HG02938 (cell line): ENCODE measurements around the gene ART5.
"Not testable (repeated sequence)": the region's sequence is repeated elsewhere in the genome, so short reads cannot be mapped to it uniquely, and the experiment has no call there.

Source experiments
- ATAC-seq: cut with Tn5 transposase; IDR thresholded peaks from one replicate; pipeline ENCODE4 v1.9.1; 2021; ENCODE audit warnings: mild to moderate bottlenecking, moderate library complexity; ENCODE audit not compliant: unreplicated experiment

Gene ART5

DNA sequence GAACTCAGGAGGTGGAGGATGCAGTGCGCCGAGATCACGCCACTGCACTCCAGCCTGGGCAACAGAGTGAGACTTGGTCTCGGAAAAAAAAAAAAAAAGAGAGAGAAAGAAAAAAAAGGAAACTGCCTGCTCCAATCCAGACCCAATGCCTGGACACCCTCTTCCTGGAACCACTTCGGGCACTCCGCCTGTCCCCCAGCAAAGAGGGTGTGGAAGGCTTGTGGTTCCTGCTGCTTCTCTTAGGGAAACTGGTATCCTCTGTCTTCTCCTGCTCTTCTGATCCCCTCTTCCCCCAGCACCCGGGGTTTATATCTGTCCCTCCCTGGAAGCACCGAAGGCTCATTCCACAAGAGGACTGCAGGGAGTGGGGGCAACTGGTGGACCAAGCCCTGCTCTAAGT, 16.5 kb upstream of the ART5 start:
- no peak for ATAC-seq

DNA sequence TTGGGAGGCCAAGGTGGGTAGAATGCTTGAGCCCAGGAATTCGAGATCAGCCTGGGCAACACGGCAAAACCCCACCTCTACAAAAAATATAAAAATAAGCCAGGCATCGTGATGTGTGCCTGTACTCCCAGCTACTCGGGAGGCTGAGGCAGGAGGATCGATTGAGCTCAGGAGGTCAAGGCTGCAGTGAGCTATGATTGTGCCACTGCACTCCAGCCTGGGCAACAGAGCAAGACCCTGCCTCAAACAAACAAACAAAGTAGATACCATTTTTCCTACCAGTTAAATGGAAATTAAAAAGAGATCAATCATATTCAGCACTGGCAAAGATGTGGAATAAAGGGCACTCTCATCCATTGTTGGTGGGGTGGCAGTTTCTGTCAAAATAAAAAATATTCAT, 15.5 kb upstream of the ART5 start:
- ATAC-seq = not testable (repeated sequence)

DNA sequence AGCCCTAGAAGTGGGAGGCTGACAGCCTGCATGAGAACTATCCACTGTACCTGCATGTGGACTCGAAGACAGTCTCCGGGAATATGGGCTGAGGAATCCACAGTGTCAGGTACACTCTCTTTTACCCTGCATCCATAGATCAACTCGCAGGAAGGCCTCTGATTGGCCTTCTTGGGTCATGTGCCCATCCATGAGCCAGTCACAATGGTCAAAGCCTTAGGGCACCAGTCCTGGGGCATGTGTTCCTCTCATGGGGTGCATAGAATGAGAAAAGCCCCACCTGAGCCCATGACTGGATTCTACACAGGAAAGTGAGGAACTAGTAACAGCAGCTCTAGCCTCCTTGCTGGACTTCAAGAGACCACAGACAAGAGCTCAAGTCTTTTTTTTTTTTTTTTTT, 13.8 kb upstream of the ART5 start:
- no peak for ATAC-seq

DNA sequence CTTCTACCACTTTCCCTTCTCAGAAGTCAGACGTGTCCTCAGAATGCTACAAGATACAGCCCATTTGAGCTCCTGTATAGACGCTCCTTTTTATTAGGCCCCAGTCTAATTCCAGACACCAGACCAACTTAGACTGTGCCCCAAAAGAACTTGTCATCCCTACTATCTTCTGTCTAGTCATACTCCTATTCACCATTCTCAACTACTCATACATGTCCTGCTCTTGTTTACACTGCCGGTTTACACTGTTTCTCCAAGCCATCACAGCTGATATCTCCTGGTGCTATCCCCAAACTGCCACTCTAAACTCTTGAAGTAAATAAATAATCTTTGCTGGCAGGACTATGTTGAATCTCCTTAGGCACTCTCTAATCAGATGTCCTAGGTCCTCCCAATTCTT, 10.7 kb upstream of the ART5 start:
- not testable (repeated sequence) for ATAC-seq

DNA sequence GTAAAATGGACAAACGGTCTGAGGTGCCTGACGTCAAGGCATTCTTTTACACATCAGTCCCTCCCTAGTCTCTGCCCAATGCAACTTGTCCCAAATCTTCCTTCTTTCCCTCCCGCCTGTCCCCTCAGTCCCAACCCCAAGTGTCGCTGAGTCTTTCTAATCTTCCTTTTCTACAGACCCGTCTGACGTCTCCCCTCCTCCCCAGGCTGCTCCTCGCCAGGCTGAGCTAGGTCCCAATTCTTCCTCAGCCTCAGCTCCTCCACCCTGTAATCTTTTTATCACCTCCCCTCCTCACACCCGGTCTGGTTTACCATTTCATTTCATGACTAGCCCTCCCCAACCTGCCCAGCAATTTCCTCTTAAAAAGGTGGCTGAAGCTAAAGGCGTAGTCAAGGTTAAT, 7.6 kb upstream of the ART5 start:
- ATAC-seq = not testable (repeated sequence)

DNA sequence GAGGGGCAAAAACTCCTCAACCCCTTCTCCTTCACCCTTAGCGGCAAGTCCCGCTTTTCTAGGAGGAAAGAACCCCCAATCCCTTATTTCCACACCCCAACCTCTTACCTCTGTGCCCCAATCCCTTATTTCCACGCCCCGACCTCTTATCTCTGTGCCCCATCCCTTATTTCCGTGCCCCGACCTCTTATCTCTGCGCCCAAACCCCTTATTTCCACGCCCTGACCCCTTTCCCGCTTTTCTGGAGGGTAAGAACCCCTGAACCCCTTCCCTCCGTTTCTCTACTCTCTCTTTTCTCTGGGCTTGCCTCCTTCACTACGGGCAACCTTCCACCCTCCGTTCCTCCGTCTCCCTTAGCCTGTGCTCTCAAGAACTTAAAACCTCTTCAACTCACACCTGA, 7.1 kb upstream of the ART5 start:
- ATAC-seq = not testable (repeated sequence)

DNA sequence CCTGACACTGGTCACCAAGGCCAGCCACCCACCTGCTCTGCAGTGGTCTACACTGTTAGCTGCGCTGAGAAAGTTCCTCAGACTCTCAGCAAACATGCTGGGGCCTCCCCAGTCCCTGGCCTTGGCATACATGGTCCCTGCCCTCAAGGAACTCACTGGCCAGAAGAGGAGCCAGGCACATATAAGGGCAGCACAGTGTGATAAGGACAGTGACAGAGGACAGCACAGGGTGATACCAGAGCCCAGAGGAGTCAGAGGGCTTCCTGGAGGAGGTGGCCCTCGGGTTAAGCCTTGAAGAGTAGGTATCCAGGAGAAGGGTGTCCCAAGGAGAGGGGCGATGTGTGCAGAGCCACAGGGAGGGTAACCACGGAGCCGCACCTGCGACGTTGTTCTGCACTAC, 3.8 kb upstream of the ART5 start:
- no peak for ATAC-seq

DNA sequence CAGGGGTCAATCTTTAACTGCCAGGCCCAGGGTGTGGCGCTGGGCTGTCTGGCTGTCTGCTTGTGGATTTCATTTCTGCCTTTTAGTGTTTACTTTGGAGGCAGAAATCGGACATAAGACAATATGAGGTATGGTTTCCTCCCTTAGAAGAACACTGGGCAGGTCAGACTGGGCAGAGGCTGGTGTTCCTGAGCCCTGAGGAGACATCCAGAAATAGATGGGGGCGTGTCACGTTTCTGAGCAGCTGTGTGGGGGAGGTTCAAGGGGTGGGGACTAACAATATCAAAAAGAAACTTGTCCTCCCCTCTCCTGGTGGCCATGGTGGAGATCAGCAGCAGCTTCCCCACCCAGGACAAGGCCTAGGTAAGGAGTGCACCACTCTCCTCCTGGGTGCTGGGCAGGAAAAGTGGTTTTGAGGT, 3.0 kb upstream of the ART5 start, which contains the start of gene ART1:
ART1 (plus strand) TSS at position 312 of the 419 bp plus-strand sequence. CDS start 14,086 bp downstream, outside the sequence.
- ATAC-seq = no peak

DNA sequence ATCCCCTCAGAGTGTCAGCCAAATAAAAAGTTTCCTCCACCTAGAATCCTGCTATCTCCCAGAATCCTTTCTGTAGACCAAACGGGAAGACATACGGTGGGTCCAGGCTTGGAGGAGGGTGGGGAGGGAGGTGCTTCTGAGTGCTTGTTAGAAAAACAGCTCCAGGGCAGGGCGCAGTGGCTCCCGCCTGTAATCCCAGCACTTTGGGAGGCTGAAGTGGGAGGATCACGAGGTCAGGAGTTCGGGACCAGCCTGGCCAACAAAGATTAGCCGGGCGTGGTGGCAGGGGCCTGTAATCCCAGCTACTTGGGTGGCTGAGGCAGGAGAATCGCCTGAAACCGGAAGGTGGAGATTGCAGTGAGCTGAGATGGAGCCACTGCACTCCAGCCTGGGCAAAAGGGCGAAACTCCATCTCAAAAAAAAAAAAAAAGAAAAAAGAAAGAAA, 1.3 kb upstream of the ART5 start:
- not testable (repeated sequence) for ATAC-seq

DNA sequence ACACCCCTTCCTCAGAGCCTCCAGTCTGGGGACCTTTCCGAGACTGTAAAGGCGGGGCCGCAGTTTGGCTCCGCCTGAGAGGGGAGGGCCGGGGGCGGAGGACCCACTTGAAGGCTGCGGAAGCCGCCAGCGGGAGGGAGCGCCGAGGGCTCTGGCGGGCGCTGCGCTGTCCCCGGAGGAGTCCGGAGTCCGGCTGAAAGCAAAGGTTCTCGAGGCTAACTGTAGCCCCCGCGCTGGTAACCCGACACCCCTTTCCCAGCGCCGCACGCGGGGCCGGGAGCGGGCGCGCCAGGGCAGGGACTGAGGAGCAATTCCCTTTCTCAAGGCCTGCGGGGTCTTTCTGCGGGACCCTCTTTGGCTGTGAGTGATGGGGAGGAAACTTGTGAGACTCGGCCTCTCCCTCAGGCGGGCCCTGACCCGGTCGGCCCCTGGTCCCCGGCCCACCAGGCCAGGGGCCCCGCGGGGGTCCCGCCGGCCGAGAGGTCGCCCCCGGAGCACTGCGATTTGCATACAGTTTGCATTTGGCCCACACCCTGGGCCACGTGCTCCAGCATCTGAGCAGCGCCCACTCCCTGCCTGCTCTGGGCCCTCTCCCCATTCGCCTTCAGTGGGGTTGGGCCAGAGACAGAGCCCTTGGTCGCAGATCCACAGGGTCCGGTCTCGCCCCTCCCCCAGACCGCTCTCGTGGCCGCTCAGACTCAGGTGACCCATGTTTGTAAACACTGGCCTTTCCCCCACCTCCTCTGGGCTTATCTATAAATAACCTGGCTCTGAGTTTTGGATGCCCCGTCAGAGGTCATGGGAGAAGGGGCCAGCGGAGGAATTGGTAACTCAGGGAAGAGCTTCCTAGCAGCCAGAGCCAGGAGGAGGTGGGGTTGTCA, 519 bp upstream of the ART5 start:
- ATAC-seq = no peak

DNA sequence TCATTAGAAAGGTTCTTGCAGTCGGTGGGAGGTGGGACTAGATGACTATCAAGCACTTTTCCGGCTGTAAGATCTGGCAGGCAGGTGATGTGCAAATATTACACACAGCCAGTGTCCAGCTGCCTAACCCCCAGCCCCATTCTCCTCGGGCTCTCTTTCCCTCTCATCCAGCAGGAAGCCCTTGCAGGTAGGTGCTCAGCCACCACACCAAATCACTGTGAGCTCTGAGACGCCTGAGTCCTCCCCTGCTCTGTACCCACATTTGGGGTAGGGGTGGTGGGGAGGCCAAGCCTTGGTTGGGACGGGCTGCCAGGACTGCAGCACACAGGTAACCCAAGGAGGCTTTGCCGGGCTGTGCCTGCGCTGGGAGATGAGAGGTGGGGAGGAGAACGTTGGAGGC, 601 bp downstream of the ART5 start:
- no peak for ATAC-seq

DNA sequence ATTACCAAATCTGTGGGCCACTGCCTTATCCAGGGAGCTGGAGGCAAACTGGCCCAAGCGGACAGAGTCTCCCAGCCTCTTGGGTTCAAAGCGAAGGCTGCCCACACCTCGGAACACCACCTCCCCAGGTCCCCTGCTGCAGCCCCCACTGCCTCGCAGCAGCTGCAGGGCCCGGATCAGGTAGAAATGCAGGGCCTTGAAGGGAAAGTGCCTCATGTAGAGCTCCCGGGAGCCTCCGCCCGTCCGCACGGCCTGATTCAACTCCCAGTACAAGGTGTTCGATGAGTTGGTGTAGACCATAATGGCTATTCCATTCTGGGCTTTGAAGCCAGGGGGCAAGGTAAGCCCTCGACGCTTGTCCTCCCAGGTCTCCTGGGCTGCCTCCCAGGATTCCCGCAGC, 2.0 kb downstream of the ART5 start:
- no peak for ATAC-seq

DNA sequence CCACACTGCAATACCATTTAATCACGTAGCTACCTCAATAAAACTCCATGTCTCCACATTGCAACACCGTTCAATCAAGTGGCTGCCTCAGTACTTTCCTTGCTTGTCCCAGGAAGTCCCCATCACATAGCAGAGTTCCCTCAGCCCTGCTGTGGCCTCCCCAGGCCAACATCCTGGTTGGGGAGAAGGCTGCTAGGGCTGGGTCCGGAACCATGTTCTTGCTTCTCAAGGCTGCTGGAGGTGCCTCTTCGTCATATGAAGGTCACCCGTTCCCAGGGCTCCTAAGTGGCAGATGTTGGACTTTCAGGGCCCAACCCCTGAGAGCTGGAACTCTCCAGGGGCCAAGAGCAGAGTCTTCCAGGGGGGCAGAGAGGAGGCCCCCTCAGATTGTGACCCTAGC, 3.3 kb downstream of the ART5 start:
- ATAC-seq = no peak

DNA sequence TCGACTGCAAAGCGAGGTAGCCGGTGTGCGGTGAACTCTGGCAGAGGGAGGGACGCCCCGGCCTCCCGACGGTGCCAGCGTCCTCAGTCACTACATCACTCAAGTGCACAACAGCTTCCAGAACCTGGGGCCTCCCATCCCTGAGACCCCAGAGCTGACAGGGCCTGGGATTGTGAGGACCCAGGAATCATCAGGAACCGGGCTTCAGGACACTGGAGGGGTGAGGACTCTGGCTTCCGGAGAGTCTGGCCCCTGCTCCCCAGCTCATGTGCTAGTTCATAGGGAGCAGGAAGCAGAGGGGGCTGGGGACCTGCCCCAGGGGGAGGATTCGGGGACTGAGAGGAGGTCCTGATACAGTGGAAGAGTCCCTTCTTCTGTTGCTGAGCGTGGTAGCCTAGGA, 4.6 kb downstream of the ART5 start:
- ATAC-seq = no peak

DNA sequence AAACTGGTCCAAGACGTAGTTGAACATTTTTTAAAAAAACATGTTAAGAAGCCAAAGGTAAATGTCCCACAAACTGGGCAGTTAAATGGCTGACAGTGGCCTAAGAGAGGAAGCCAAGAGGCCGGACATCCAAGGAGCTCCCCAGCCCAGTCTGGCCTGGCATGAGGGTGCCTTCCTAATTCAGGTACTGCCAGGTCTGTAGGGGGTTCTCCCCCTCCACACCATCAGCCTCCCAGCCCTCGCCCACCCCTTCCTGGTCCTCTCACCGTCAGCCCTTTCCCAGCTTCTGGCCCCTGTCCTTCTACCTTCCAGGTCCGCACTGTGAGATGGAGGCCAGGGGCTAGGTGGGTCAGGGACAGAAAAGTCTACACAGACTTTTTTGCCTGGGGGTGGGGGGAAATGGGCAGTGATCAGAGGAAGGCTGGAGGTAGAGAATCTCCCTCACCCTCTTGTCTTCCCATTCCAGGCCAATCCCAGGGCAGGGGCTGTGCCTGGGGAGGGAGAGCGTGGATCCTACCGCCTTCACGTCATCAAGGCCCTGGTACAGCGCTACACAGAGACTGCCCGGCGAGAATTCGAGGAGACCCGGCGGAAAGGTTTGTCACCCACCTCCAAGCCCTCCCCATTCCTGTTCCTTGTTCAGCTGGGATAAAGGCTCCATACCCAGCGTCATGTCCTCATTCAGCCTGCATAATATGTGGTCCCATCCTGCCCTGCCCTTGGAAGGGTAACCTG, 6.0 kb downstream of the ART5 start:
- ATAC-seq = no peak

DNA sequence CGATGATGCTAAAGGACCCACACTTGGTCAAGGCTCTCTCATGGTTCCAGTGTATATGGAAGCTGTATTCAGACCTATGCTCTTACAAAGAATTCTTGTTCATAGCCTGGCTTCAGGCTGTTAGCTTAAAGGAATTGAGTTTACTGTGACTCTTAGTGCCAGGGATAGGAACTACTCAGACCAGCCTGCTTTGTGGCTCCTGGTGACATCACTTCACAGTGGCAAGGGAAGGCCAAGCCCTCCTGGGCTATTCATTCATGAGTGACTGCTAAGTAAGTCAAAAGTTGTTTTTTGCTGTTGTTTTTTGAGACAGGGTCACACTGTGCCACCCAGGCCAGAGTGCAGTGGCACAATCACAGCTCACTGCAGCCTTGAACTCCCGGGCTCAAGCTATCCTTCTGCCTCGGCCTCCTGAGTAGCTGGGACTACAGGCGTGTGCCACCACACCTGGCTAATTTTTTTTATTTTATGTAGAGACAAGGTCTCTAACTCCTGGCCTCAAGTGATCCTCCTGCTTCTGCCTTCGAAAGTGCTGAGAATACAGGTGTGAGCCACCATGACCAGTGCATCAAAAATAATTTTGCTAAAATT, 9.6 kb downstream of the ART5 start:
- ATAC-seq = no peak

DNA sequence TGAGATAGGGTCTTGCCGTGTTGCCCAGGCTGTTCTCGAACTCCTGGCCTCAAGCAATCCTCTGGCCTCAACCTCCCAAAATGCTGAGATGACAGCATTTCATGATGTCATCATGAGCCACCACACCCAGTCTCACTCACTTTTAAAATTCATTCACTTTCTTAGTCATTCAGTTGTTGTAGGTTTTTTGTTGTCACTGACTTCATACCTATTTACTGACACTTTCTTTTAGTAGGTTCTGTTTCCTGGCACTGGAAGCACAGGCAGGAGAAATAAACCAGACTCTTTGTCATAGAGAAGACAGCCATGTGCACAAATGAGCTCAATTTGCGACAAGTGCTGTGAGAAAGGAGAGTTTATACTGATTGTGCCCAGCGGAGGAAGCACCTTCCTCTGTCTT, 10.5 kb downstream of the ART5 start:
- ATAC-seq = no peak

DNA sequence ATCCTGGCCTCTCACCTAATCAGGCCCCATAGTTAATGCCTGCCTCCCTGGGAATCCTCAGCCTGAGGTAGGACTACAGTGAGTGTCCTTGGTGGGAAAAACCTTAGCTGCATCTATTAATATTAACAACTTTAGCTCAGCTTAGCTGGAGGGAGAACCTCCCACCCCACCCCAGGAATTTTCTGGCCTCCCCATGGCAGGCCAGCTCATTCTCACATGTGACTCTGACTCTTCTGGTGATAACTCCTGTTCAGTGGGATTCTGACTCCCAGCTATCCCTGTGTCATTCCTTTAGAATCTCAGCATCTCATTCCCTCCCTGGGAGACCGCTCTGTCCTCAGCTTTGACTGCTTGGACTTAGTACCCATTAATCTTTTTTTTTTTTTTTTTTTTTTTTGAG, 14.5 kb downstream of the ART5 start:
- no peak for ATAC-seq

DNA sequence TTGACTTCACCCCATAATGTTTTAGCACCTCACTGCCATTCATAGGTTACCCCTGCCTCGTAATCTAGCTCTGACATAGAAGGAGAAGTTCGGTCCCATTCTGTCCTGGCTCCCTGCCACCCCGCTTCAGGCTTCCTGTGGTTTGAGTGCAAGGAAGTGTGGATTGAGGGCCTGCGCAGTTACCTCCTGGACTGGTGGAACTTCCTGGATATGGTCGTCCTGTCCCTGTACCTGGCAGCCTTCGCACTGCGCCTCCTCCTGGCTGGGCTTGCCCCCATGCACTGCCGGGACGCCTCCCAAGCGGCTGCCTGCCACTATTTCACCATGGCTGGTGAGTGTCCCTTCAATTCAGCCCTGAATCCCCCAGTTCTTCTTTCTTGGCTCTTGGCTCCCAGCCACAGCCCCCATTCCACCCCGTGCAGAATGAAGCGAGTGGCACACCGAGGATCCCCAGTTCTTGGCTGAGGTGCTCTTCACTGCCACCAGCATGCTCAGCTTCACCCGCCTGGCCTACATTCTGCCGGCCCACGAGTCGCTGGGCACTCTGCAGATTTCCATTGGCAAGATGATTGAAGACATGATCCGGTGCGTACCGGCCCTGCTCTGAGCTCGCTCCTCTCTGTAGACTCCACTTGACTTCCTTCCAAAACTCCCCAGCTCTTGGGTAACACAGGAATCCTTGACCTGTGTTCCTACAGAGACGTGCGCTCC, 15.4 kb downstream of the ART5 start:
- no peak for ATAC-seq

DNA sequence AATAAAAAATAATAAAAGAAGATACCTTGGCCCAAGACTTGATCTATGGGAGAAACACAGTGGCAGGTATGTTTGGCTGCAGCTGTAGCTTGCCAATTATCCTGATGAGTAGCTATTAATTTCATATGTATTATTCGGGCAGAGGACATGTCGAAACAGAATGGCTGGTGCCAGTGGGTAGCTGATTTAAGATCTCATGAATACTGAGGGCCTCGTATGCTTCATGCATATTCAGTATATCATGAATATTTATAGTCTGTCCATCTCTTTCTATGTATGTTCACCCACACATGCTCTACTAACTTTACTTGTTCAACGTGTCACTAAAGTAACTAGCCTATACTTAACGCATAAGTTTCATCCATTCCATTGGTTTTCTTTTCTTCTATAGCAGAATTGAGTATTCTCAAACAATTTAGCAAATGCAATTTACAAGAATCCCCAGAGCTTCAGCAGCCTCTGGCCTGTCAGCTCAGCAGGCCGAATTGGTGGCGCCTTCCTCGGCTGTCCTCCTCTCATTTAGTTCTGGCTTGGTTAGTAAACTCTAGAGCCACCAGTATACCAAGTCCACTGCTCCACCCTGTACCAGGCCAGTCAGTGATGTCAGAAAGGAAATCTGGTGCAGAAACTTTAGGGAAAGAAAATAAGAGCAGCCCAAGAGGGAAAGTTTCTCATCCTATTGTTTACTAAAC, 17.9 kb downstream of the ART5 start:
- ATAC-seq = no peak
